ENCODE results near the gene U2AF2. TPM values are rescaled to one million over a fixed set of nuclear protein-coding genes. Genes with fewer than 3 reads are reported as not detected.

The U2AF2 gene
- polyA plus RNA-seq, 1 of the 3 experiments (the other 2 are of a cell fraction): 321 TPM

- 9% methylated on average over 8 of the region's 8 CpGs for whole genome bisulfite sequencing (ENCODE audit: low lambda C conversion rate)
- no peak overlapping the region for H3K9ac ChIP-seq
- CTCF ChIA-PET: no interaction called here
- H3K9me2 ChIP-seq: no peaks in the 10 kb centered on the region
- H2AFZ ChIP-seq (ENCODE audit: low read depth): no peak overlapping the region
- H3K36me3 ChIP-seq (replicated peaks in 1 of 2; ENCODE audit: control insufficient read depth in 1 of 2, insufficient read depth in 2 of 2, low read length in 1 of 2): no peaks in the 10 kb centered on the region
- no peak overlapping the region for H3K4me3 ChIP-seq (ENCODE audit: low read depth in 2 of 2, low read length in 1 of 2)
- no peak overlapping the region for H3K27ac ChIP-seq (ENCODE audit: low read depth in 2 of 2, low read length in 1 of 2)
- DNase-seq: no peak
- TF ChIP-seq RCOR1 (IDR thresholded peaks at IDR 0.05; ENCODE audit: low read length): no peak
- H3K27me3 ChIP-seq (ENCODE audit: insufficient read depth): peaks cover 50% of the 10 kb centered on the region
- POLR2A ChIA-PET: interaction anchor here (0.6 kb wide), 1 partner anchor 16 kb away, joined by 6 read pairs; no protein-coding TSS in a partner anchor
- H3K4me2 ChIP-seq: no peak overlapping the region
- no peaks in the 10 kb centered on the region for H3K79me2 ChIP-seq (ENCODE audit: insufficient read depth)
- no peaks in the 10 kb centered on the region for H3K9me3 ChIP-seq
- no peaks in the 10 kb centered on the region for H3K4me1 ChIP-seq (ENCODE audit: control insufficient read depth in 1 of 2, insufficient read depth in 2 of 2, low read depth in 1 of 2, low read length in 1 of 2)
- H4K20me1 ChIP-seq (ENCODE audit: insufficient read depth): no peaks in the 10 kb centered on the region
- no peaks in the 10 kb centered on the region for H3F3A ChIP-seq (replicated peaks; ENCODE audit: insufficient read depth)
These were observed 68.7 kb downstream of the U2AF2 start for GRCh38 chr19:55723491-55723890.

Small RNA genes within 50 kb of the gene (small RNA-seq; reads per million reads assigned to genes)
- gene AC010525.2: 0 reads per million in 7 experiments

Other genes with a start within 250 kb of the U2AF2 start
- 84.7 and 133 TPM in 2 replicates for gene UBE2S, start 247.2 kb upstream of the U2AF2 start, polyA plus RNA-seq (2012; rRNA removed)
- 0.02 TPM in 1 of 2 replicates, not detected in the other for gene SHISA7, start 211.7 kb upstream of the U2AF2 start, polyA plus RNA-seq (2012; rRNA removed)
- 60.9 and 65.4 TPM in 2 replicates for gene ISOC2, start 193.4 kb upstream of the U2AF2 start, polyA plus RNA-seq (2012; rRNA removed)
- gene C19orf85, start 190.3 kb upstream of the U2AF2 start, polyA plus RNA-seq (2012; rRNA removed): not detected in 2 replicates
- 0.73 and 1.6 TPM in 2 replicates for gene ZNF628, start 178.4 kb upstream of the U2AF2 start, polyA plus RNA-seq (2012; rRNA removed)
- gene NAT14, start 169.8 kb upstream of the U2AF2 start, polyA plus RNA-seq (2012; rRNA removed): 84.4 and 89.9 TPM in 2 replicates
- gene SSC5D, start 166.6 kb upstream of the U2AF2 start, polyA plus RNA-seq (2012; rRNA removed): 2.6 and 4.9 TPM in 2 replicates
- gene SBK2, start 117.9 kb upstream of the U2AF2 start, polyA plus RNA-seq (2012; rRNA removed): 0.20 and 0.28 TPM in 2 replicates
- gene SBK3, start 109.5 kb upstream of the U2AF2 start, polyA plus RNA-seq (2012; rRNA removed): 0.03 and 0.05 TPM in 2 replicates
- gene ZNF579, start 74.2 kb upstream of the U2AF2 start, polyA plus RNA-seq (2012; rRNA removed): 3.5 and 5.9 TPM in 2 replicates
- 5.2 and 5.7 TPM in 2 replicates for gene FIZ1, start 55.5 kb upstream of the U2AF2 start, polyA plus RNA-seq (2012; rRNA removed)
- gene ZNF524, start 54.7 kb upstream of the U2AF2 start, polyA plus RNA-seq (2012; rRNA removed): 7.2 and 7.3 TPM in 2 replicates
- gene ZNF865, start 49.4 kb upstream of the U2AF2 start, polyA plus RNA-seq (2012; rRNA removed): 3.4 and 5.0 TPM in 2 replicates
- gene ZNF784, start 30.5 kb upstream of the U2AF2 start, polyA plus RNA-seq (2012; rRNA removed): 5.0 and 5.5 TPM in 2 replicates
- gene ZNF580, start 14.0 kb upstream of the U2AF2 start, polyA plus RNA-seq (2012; rRNA removed): 14.0 and 21.9 TPM in 2 replicates
- gene ZNF581, start 11.4 kb upstream of the U2AF2 start, polyA plus RNA-seq (2012; rRNA removed): 24.2 and 24.7 TPM in 2 replicates
- gene CCDC106, start 6.8 kb upstream of the U2AF2 start, polyA plus RNA-seq (2012; rRNA removed): 20.1 and 27.1 TPM in 2 replicates
- gene EPN1, start 20.2 kb downstream of the U2AF2 start, polyA plus RNA-seq (2012; rRNA removed): 72.0 and 134 TPM in 2 replicates
- not detected in 2 replicates for gene NLRP9, start 83.4 kb downstream of the U2AF2 start, polyA plus RNA-seq (2012; rRNA removed)
- 0.06 TPM in 1 of 2 replicates, not detected in the other for gene RFPL4A, start 104.1 kb downstream of the U2AF2 start, polyA plus RNA-seq (2012; rRNA removed)
- not detected in 2 replicates for gene RFPL4AL1, start 114.1 kb downstream of the U2AF2 start, polyA plus RNA-seq (2012; rRNA removed)
- gene NLRP11, start 177.0 kb downstream of the U2AF2 start, polyA plus RNA-seq (2012; rRNA removed): 0.02 TPM in 1 of 2 replicates, not detected in the other
- gene NLRP4, start 181.5 kb downstream of the U2AF2 start, polyA plus RNA-seq (2012; rRNA removed): 0.02 and 0.03 TPM in 2 replicates